ENCODE data around the gene P2RY11. TPM values are rescaled to one million over a fixed set of nuclear protein-coding genes. Genes with fewer than 3 reads are reported as not detected.

P2RY11 gene
- total and polyA plus RNA-seq, 7 donors = 4.0 to 18.5 (median 12.7) TPM

GRCh38 chr19:10116866-10117616 is 5.5 kb downstream of the P2RY11 start:
- ATAC-seq (no peak), DNase-seq (peak in 1 of 2 donors; percentile 49)
- no peaks in the 10 kb centered on the region for H3K9me3 ChIP-seq
- intact Hi-C loops (cut with DNase I) = loop anchor here in 1 of 2 donors (5.0 to 10.0 kb wide), 2 partner anchors 135 to 278 kb away; partner anchors contain the start of gene MRPL4
- TF ChIP-seq, protein P1, sequence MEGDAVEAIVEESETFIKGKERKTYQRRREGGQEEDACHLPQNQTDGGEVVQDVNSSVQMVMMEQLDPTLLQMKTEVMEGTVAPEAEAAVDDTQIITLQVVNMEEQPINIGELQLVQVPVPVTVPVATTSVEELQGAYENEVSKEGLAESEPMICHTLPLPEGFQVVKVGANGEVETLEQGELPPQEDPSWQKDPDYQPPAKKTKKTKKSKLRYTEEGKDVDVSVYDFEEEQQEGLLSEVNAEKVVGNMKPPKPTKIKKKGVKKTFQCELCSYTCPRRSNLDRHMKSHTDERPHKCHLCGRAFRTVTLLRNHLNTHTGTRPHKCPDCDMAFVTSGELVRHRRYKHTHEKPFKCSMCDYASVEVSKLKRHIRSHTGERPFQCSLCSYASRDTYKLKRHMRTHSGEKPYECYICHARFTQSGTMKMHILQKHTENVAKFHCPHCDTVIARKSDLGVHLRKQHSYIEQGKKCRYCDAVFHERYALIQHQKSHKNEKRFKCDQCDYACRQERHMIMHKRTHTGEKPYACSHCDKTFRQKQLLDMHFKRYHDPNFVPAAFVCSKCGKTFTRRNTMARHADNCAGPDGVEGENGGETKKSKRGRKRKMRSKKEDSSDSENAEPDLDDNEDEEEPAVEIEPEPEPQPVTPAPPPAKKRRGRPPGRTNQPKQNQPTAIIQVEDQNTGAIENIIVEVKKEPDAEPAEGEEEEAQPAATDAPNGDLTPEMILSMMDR (IDR thresholded peaks at IDR 0.05) = no peak
- H3K4me3 ChIP-seq = no peak overlapping the region
- peaks cover 4 to 46% of the 10 kb centered on the region in 2 donors for H3K36me3 ChIP-seq (ENCODE audit: insufficient read depth in 1 of 2, low read depth in 1 of 2)
- H3K27me3 ChIP-seq (ENCODE audit: insufficient read depth in 3 of 3, low read length in 2 of 3) = no peaks in the 10 kb centered on the region
- H3K27ac ChIP-seq = peak overlapping the region; percentile 23
- WGBS, 3 donors = 87 to 90% (median 88%) methylated on average over 21 of the region's 21 CpGs
- peaks cover 28% of the 10 kb centered on the region for H3K4me1 ChIP-seq

DNA sequence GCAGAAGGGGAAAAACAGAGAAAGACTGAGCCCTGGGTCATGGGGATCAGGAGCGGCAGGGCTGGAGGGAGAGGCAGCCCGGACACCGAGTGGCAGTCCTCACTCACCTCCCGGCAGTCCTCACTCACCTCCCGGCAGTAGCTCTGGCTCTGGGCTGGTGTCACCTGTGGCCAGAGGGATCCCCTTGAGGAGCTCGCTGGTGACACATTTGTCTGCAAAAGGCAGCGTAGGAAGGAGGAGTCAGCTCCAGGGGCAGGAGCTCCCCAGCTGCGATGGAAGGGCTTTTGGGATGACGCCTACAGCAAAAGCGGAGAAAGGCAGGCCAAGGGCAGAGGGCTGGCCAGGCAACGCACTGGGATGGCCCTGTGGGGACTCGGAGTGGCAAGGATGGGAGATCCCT is 7.5 kb downstream of the P2RY11 start:
- TF ChIP-seq, protein P1 (IDR thresholded peaks at IDR 0.05) = no peak
- 33 to 39% (median 34%) methylated on average over 12 of the region's 12 CpGs for WGBS, 3 donors
- peaks cover 28% of the 10 kb centered on the region for H3K4me1 ChIP-seq
- H3K27me3 ChIP-seq (ENCODE audit: insufficient read depth in 3 of 3, low read length in 2 of 3) = no peaks in the 10 kb centered on the region
- H3K27ac ChIP-seq = peak overlapping the region; percentile 92
- H3K9me3 ChIP-seq = no peaks in the 10 kb centered on the region
- DNase-seq = no peak
- ATAC-seq = no peak
- H3K4me3 ChIP-seq = peak overlapping the region; percentile 97
- peaks cover 4 to 44% of the 10 kb centered on the region in 2 donors for H3K36me3 ChIP-seq (ENCODE audit: insufficient read depth in 1 of 2, low read depth in 1 of 2)
- intact Hi-C loops (cut with DNase I) = loop anchor here in 1 of 2 donors (5.0 to 10.0 kb wide), 2 partner anchors 133 to 276 kb away; partner anchors contain the start of gene MRPL4

GRCh38 chr19:10120538-10121189 is 9.2 kb downstream of the P2RY11 start:
- H3K36me3 ChIP-seq (ENCODE audit: insufficient read depth in 1 of 2, low read depth in 1 of 2) = peaks cover 4 to 27% of the 10 kb centered on the region in 2 donors
- no peaks in the 10 kb centered on the region for H3K27me3 ChIP-seq (ENCODE audit: insufficient read depth in 3 of 3, low read length in 2 of 3)
- H3K9me3 ChIP-seq = no peaks in the 10 kb centered on the region
- WGBS, 3 donors = 60 to 67% (median 61%) methylated on average over 9 of the region's 9 CpGs
- no peak overlapping the region for H3K27ac ChIP-seq
- ATAC-seq (no peak), DNase-seq (no peak)
- TF ChIP-seq, protein P1 (IDR thresholded peaks at IDR 0.05) = no peak
- peaks cover 15% of the 10 kb centered on the region for H3K4me1 ChIP-seq
- H3K4me3 ChIP-seq = peak overlapping the region; percentile 97
- intact Hi-C loops (cut with DNase I) = no loop called here

GRCh38 chr19:10122045-10122444 is 10.6 kb downstream of the P2RY11 start:
- TF ChIP-seq, protein P1 (IDR thresholded peaks at IDR 0.05) = no peak
- 58 to 74% (median 66%) methylated on average over 6 of the region's 6 CpGs for WGBS, 3 donors
- H3K4me1 ChIP-seq = peaks cover 7% of the 10 kb centered on the region
- ATAC-seq (no peak), DNase-seq (no peak)
- no peaks in the 10 kb centered on the region for H3K27me3 ChIP-seq (ENCODE audit: insufficient read depth in 3 of 3, low read length in 2 of 3)
- intact Hi-C loops (cut with DNase I) = no loop called here
- no peak overlapping the region for H3K27ac ChIP-seq
- H3K9me3 ChIP-seq = no peaks in the 10 kb centered on the region
- peaks cover 3 to 16% of the 10 kb centered on the region in 2 donors for H3K36me3 ChIP-seq (ENCODE audit: insufficient read depth in 1 of 2, low read depth in 1 of 2)
- H3K4me3 ChIP-seq = no peak overlapping the region

Data from psoas muscle (tissue), 8 donors.